GM12874 (cell line): ENCODE measurements around the gene HBA2.

Experiments used
- CTCF ChIP-seq: IDR thresholded peaks from 2 replicates; pipeline ENCODE4 v1.5.1; 2011; ENCODE audit warnings: low read depth, mild to moderate bottlenecking, control low read depth, low read length, moderate library complexity; ENCODE audit not compliant: insufficient read depth

Gene HBA2

GRCh38 chr16:164827-165538 lies 7.7 kb upstream of the HBA2 start:
- TF ChIP-seq CTCF: no peak

- no peak for TF ChIP-seq CTCF
These were observed 6.9 kb upstream of the HBA2 start, which contains the start of gene HBM for GRCh38 chr16:165539-166374. TSS of gene HBM (plus strand) at chr16:165978. CDS start at chr16:165998, 20 bp downstream.

- no peak for TF ChIP-seq CTCF
These were observed 6.1 kb upstream of the HBA2 start for GRCh38 chr16:166375-167121.

GRCh38 chr16:167122-167690 lies 5.5 kb upstream of the HBA2 start:
- no peak for TF ChIP-seq CTCF

- no peak for TF ChIP-seq CTCF
These were observed 4.3 kb upstream of the HBA2 start for GRCh38 chr16:168424-168823.

GRCh38 chr16:169014-169413 lies 3.7 kb upstream of the HBA2 start:
- TF ChIP-seq CTCF: no peak

- TF ChIP-seq CTCF: no peak
These were observed 1.9 kb upstream of the HBA2 start for GRCh38 chr16:170788-171187.
